GM12878 (cell line): Measurements from ENCODE around the gene RAB34. TPM values are rescaled to one million over a fixed set of nuclear protein-coding genes. Genes with fewer than 3 reads are reported as not detected.

ENCODE experiments used
- BCL3 ChIP-seq: IDR thresholded peaks from 2 replicates; pipeline ENCODE4 v1.6.1; 2011; ENCODE audit warnings: borderline replicate concordance, low read depth, mild to moderate bottlenecking, moderate library complexity, low read length; ENCODE audit not compliant: insufficient read depth, poor library complexity, severe bottlenecking
- CHD1 ChIP-seq: IDR thresholded peaks from 2 replicates; pipeline ENCODE4 v1.6.1; 2012; ENCODE audit warnings: low read depth, low read length, improper control_type of control experiment
- E4F1 ChIP-seq: fragments of 450-650 bp; IDR thresholded peaks from 2 replicates; pipeline ENCODE4 v1.6.1; 2018; ENCODE audit warnings: borderline replicate concordance, mild to moderate bottlenecking; ENCODE audit not compliant: partially characterized antibody
- ETV6 ChIP-seq, 2 experiments: fragments of 450-650 bp in 1 of 2; IDR thresholded peaks in 1 of 2; conservative IDR thresholded peaks in 1 of 2; 2 replicates each; pipeline ENCODE4 v1.6.1; 2014; ENCODE audit warnings: antibody characterized with exemption in 1 of 2, borderline replicate concordance in 1 of 2, low read depth in 1 of 2, mild to moderate bottlenecking in 1 of 2, moderate library complexity in 1 of 2
- FOS ChIP-seq: IDR thresholded peaks from 3 replicates; pipeline ENCODE4 v1.6.1; 2011; ENCODE audit warnings: borderline replicate concordance; ENCODE audit not compliant: insufficient read length; ENCODE audit errors: extremely low read depth
- IRF4 ChIP-seq: IDR thresholded peaks from 2 replicates; pipeline ENCODE4 v1.6.1; 2011; ENCODE audit warnings: low read depth, low read length
- MXI1 ChIP-seq: fragments of 150-350 bp; IDR thresholded peaks from 2 replicates; pipeline ENCODE4 v1.6.1; 2011; ENCODE audit warnings: low read depth, mild to moderate bottlenecking, inconsistent platforms, low read length, improper control_type of control experiment
- NR2F1 ChIP-seq: fragments of 450-650 bp; conservative IDR thresholded peaks from 2 replicates; pipeline ENCODE4 v1.6.1; 2017; ENCODE audit warnings: mild to moderate bottlenecking
- SIN3A ChIP-seq: IDR thresholded peaks from 2 replicates; pipeline ENCODE4 v1.6.1; 2012; ENCODE audit warnings: low read depth, low read length, improper control_type of control experiment
- polyA plus RNA-seq, 11 experiments: library from polyadenylated mRNA; depleted of rRNA in 4 of 11; unstranded in 6 of 11; stranded (reverse) in 5 of 11; fragments of >200 nt; fragmentation: Nextera tagmentation in 4 of 11; fragmentation: Illumina TruSeq in 1 of 11; extraction: Ambion mirVana in 4 of 11; extraction: Trizol in 1 of 11; gene quantifications; 1 replicate in 1 of 11; 2 replicates in 10 of 11; pipeline versions ENCODE4 v1.2.1 to v1.2.3, GENCODE V29; 2011 to 2016; ENCODE audit warnings: inconsistent platforms in 2 of 11, missing spikeins in 2 of 11, low read depth in 1 of 11
- total RNA-seq, 4 experiments: library from RNA; depleted of rRNA in 3 of 4; stranded (reverse); fragments of >200 nt in 3 of 4; fragmentation: Illumina TruSeq in 1 of 4; extraction: Trizol in 1 of 4; gene quantifications; 2 replicates each; pipeline versions ENCODE4 v1.2.1 to v1.2.3, GENCODE V29; 2013 to 2021

The RAB34 gene
- total and polyA plus RNA-seq, 10 of the 15 experiments (the other 5 are each of a cell fraction or from before 2014, with no cell fraction given) = 0.37 to 46.4 (median 32.8) TPM

- no peak for TF ChIP-seq E4F1
- TF ChIP-seq BCL3 = no peak
- peak; percentile 28; the same call in 1 of the 2 replicates for TF ChIP-seq NR2F1
- no peak for TF ChIP-seq FOS
- no peak for TF ChIP-seq ETV6 (conservative IDR thresholded peaks at IDR 0.05 in 1 of 2, IDR thresholded peaks at IDR 0.05 in 1 of 2; ENCODE audit: borderline replicate concordance in 1 of 2, low read depth in 1 of 2)
- TF ChIP-seq MXI1 = no peak
- TF ChIP-seq CHD1 = no peak
- 0 out of 2 replicates have a peak, but pooled peaks have one; percentile 4 for TF ChIP-seq SIN3A
- no peak for TF ChIP-seq IRF4
Observed at GRCh38 chr17:28746611-28747050, 29.0 kb upstream of the RAB34 start (continued).
